Peyer's patch (tissue), 4 donors: ENCODE results near the gene STON1.
"Not testable (repeated sequence)": the region's sequence is repeated elsewhere in the genome, so short reads cannot be mapped to it uniquely, and the experiment has no call there.

ENCODE experiments used
- POLR2A ChIP-seq, 2 donors: fragments of 450-650 bp; IDR thresholded peaks; one replicate each; pipeline ENCODE4 v1.5.1; 2017; ENCODE audit warnings: antibody characterized with exemption in 2 of 2, mild to moderate bottlenecking in 2 of 2, moderate library complexity in 2 of 2
- TF ChIP-seq, protein P1 (sequence below), 6 experiments: fragments of 450-650 bp in 4 of 6; fragments of 200-600 bp in 2 of 6; sonication (generic) in 1 of 6; IDR thresholded peaks; one replicate each; pipeline ENCODE4 v1.5.1; 2017 to 2019; ENCODE audit warnings: antibody characterized with exemption in 6 of 6, mild to moderate bottlenecking in 3 of 6, moderate library complexity in 1 of 6

DNA sequence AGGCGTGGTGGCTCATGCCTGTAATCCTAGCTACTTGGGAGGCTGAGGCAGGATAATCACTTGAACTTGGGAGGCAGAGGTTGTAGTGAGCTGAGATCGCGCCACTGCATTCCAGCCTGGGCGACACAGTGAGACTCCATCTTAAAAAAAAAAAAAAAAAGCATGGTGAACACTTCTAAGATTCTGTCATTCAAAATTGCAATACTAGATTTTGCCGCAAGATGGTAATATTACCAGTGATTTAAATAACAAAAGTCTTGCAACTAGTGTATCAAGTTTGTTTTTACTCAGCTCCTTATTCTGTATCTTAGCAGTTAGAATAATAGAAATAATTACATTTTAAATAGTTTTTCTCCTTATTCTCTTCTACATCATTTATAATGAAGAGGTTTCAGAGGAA, 92.7 kb downstream of the STON1 start:
- TF ChIP-seq, protein P1, sequence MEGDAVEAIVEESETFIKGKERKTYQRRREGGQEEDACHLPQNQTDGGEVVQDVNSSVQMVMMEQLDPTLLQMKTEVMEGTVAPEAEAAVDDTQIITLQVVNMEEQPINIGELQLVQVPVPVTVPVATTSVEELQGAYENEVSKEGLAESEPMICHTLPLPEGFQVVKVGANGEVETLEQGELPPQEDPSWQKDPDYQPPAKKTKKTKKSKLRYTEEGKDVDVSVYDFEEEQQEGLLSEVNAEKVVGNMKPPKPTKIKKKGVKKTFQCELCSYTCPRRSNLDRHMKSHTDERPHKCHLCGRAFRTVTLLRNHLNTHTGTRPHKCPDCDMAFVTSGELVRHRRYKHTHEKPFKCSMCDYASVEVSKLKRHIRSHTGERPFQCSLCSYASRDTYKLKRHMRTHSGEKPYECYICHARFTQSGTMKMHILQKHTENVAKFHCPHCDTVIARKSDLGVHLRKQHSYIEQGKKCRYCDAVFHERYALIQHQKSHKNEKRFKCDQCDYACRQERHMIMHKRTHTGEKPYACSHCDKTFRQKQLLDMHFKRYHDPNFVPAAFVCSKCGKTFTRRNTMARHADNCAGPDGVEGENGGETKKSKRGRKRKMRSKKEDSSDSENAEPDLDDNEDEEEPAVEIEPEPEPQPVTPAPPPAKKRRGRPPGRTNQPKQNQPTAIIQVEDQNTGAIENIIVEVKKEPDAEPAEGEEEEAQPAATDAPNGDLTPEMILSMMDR (IDR thresholded peaks at IDR 0.05), result not testable (repeated sequence)
- not testable (repeated sequence) for TF ChIP-seq POLR2A (IDR thresholded peaks at IDR 0.05)
